ENCODE data around the gene SETD1A. TPM values are rescaled to one million over a fixed set of nuclear protein-coding genes. Genes with fewer than 3 reads are reported as not detected.

SETD1A gene
- total RNA-seq, 1 experiment from 2014 or later: 8.9 TPM

Other genes starting within 250 kb of the SETD1A start
- gene PHKG2, start 209.3 kb upstream of the SETD1A start, total RNA-seq (2014; rRNA removed; shearing (Covaris generic)): 26.3 and 26.4 TPM in 2 replicates
- gene CFAP119, start 195.7 kb upstream of the SETD1A start, total RNA-seq (2014; rRNA removed; shearing (Covaris generic)): 4.1 and 4.2 TPM in 2 replicates
- 120 and 124 TPM in 2 replicates for gene RNF40, start 195.4 kb upstream of the SETD1A start, total RNA-seq (2014; rRNA removed; shearing (Covaris generic))
- 28.6 and 29.8 TPM in 2 replicates for gene ZNF629, start 170.5 kb upstream of the SETD1A start, total RNA-seq (2014; rRNA removed; shearing (Covaris generic))
- gene BCL7C, start 63.7 kb upstream of the SETD1A start, total RNA-seq (2014; rRNA removed; shearing (Covaris generic)): 28.1 and 30.3 TPM in 2 replicates
- 1.3 and 1.4 TPM in 2 replicates for gene CTF1, start 61.1 kb upstream of the SETD1A start, total RNA-seq (2014; rRNA removed; shearing (Covaris generic))
- gene FBXL19, start 34.2 kb upstream of the SETD1A start, total RNA-seq (2014; rRNA removed; shearing (Covaris generic)): 14.2 and 14.4 TPM in 2 replicates
- gene ORAI3, start 8.7 kb upstream of the SETD1A start, total RNA-seq (2014; rRNA removed; shearing (Covaris generic)): 4.0 and 7.0 TPM in 2 replicates
- gene HSD3B7, start 27.5 kb downstream of the SETD1A start, total RNA-seq (2014; rRNA removed; shearing (Covaris generic)): 2.6 and 3.4 TPM in 2 replicates
- gene STX1B, start 52.9 kb downstream of the SETD1A start, total RNA-seq (2014; rRNA removed; shearing (Covaris generic)): 0.94 and 1.4 TPM in 2 replicates
- 22.6 and 23.9 TPM in 2 replicates for gene STX4, start 75.8 kb downstream of the SETD1A start, total RNA-seq (2014; rRNA removed; shearing (Covaris generic))
- gene ZNF668, start 116.5 kb downstream of the SETD1A start, total RNA-seq (2014; rRNA removed; shearing (Covaris generic)): 21.5 and 21.8 TPM in 2 replicates
- gene ZNF646, start 116.7 kb downstream of the SETD1A start, total RNA-seq (2014; rRNA removed; shearing (Covaris generic)): 20.3 and 26.4 TPM in 2 replicates
- gene PRSS53, start 131.2 kb downstream of the SETD1A start, total RNA-seq (2014; rRNA removed; shearing (Covaris generic)): 2.8 and 4.3 TPM in 2 replicates
- 145 and 149 TPM in 2 replicates for gene VKORC1, start 137.0 kb downstream of the SETD1A start, total RNA-seq (2014; rRNA removed; shearing (Covaris generic))
- gene BCKDK, start 150.6 kb downstream of the SETD1A start, total RNA-seq (2014; rRNA removed; shearing (Covaris generic)): 31.2 and 31.8 TPM in 2 replicates
- 38.0 and 42.6 TPM in 2 replicates for gene KAT8, start 159.9 kb downstream of the SETD1A start, total RNA-seq (2014; rRNA removed; shearing (Covaris generic))
- gene PRSS8, start 178.0 kb downstream of the SETD1A start, total RNA-seq (2014; rRNA removed; shearing (Covaris generic)): not detected in 2 replicates
- gene PRSS36, start 192.3 kb downstream of the SETD1A start, total RNA-seq (2014; rRNA removed; shearing (Covaris generic)): 0.43 and 0.51 TPM in 2 replicates
- gene FUS, start 222.4 kb downstream of the SETD1A start, total RNA-seq (2014; rRNA removed; shearing (Covaris generic)): 92.1 and 111 TPM in 2 replicates
- gene PYCARD, start 245.0 kb downstream of the SETD1A start, total RNA-seq (2014; rRNA removed; shearing (Covaris generic)): not detected in 2 replicates